NCI-H82 (cell line): ENCODE results near the gene BRF1.
A peak's percentile ranks its signal among the peaks of the same experiment; 100 is the strongest.

Experiments
- DNase-seq: peaks from one replicate; lab custom pipeline; 2025; lab: John Stamatoyannopoulos, UW

BRF1 gene

GRCh38 chr14:105173901-105174894 lies 126.6 kb downstream of the BRF1 start:
- no peak for DNase-seq

DNA sequence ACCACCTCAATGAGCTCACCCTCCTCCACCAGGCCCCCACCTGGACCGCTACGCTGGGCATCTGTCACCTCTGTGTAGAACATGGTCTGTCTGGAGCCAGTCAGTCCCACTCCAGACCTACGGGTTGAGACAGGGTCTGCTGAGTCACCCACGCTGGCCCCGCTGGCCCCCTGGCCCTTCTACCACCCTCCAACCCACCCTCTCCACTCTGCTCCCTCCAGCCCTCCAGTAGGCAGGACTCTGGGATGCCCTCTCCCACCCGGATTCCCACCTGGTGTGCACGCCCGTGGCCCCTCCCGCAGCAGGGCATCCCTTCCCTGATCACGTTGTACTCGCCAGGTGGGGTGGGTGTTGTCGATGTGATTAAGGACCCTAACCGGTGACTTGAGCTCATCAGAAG lies 127.7 kb downstream of the BRF1 start:
- DNase-seq = no peak

DNA sequence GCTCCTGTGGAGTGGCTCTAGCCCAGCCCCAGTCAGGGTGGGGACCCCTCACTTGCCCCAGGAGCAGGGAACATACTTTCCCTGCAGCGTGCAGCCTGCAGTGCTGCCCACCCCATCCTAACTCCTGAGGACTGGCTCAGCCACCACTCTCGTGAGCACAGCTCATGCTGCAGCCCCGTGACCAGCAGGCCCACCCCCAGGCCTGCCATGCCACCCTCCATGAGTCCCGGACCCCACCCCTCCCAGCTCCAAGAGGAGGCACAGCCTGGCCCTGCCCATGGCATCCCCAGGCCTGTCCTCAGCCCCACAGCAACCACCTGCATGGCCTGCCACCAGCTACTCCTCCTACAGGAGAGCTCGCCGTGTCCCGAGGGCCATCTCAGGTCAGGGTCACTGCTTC lies 128.3 kb downstream of the BRF1 start:
- DNase-seq = no peak

- DNase-seq = no peak
Observed at GRCh38 chr14:105171004-105171673, 129.7 kb downstream of the BRF1 start.

- DNase-seq = peak; percentile 14
Observed at GRCh38 chr14:105169776-105170655, 130.8 kb downstream of the BRF1 start.

GRCh38 chr14:105168979-105169507 lies 131.8 kb downstream of the BRF1 start:
- DNase-seq = peak; percentile 56

DNA sequence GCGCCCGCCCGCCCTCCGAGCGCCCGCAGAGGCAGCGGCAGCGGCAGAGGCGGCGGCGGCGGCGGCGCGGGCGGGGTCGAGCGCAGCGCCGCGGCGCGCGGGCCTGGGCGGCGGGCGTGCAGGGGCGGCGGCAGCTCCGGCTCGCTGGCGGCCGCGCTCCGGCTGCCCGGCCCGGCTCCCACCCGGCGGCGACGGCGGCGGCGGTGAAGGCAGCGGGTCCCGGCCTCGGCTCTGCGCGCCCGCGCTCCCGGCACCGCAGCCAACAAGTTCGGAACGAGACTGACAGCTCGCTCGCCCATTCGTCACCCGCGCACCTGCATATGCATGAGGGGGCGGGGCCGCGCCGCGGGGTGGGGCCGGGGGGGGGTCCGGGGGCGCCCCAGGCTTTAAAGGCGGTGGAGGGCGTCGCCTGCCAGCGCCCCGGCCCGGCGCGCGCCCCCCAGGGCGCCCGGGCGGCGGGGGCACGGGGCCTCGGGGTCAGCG lies 132.3 kb downstream of the BRF1 start, which contains the start of gene JAG2:
TSS of gene JAG2 (minus strand) at position 281 of the 483 bp plus-strand sequence. CDS start 356 bp downstream, outside the sequence.
- peak; percentile 68 for DNase-seq

GRCh38 chr14:105168093-105168420 lies 132.7 kb downstream of the BRF1 start:
- DNase-seq = no peak

DNA sequence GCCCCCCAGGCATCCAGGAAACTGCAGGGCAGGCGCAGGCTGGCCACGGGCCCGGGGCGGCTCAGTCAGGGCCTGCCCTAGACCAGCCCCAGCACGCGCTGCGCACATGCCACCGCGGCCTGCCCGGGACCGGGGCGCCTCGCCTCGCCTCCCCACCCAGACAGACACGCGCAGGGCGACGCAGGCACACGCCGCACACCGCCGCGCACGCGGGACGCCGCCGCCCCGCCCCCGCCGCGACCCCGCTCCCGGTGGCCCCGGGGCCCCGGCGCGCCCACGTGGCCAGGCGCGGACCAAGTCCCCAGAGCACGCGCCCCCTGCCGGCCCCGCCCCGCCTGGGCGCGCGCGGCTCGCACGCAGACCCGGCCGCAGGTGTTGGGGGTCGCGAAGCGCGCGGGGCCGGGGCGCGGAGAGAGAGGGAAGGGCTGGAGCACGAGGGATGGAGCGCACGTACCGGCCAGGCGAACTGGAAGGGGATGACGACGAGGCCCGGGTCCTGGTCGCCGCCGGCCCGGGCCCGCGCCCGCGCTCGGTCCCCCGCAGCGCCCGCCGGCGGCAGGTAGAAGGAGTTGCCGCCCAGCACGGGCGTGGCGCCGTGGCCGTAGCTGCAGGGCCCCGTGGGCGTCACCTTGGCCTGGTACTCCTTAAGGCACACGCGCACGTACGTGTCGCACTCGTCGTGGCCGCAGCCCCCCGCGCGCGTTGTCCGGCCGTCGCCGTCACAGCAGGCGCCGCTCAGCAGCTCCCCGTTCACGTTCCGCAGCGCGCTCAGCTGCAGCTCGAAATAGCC lies 133.3 kb downstream of the BRF1 start:
- DNase-seq = peak; percentile 42

- no peak for DNase-seq
Observed at GRCh38 chr14:105166571-105167302, 134.1 kb downstream of the BRF1 start.

DNA sequence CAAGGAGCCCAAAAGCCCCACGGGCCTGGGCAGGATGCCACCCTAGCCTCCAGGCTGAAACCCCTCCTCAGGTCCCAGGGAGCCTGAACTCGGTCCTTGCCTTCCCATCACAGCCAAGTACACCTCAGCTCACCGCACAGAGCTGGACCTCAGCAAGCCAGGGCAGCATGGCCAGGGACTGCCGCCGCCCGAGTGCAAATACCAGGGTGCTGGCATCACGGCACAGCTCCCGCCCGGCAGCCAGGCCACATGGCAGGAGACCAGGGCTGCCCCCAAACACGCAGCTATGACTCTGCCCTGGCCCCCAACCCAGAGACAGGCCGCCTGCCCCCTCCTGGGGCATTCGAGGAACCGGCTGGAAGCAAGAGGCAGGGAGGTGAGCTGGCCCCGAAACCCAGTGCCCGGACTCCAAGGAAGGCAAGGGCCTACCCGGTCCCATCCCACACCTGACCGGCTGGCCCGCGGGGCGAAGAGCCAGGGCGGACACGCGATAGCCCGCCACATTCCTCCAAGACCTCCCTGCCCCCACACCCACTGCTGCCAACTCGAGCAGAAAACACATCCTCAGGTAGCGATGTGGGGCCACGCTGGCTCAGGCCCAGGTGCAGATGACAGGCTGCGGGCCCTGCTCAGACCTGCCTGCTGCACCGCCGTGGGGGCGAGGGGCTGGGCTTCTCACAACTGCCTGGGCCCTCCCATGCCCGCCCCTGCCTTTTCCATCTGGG lies 134.9 kb downstream of the BRF1 start:
- no peak for DNase-seq

- DNase-seq = no peak
Observed at GRCh38 chr14:105165134-105165704, 135.6 kb downstream of the BRF1 start.

GRCh38 chr14:105163040-105163742 lies 137.6 kb downstream of the BRF1 start:
- no peak for DNase-seq

DNA sequence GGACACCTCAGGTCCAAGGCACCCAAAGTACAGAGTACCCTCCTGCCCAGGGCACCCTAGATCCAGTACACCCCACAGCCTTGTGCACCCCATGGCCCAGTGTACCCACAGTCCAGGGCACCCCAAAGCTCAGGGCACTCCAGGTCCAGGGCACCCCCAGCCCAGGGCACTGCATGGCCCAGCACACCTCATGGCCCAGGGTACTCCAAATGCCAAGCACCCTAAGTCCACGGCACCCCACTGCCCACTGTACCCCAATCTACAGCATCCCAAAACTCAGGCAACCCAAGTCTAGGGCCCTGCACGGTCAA lies 138.2 kb downstream of the BRF1 start:
- no peak for DNase-seq

DNA sequence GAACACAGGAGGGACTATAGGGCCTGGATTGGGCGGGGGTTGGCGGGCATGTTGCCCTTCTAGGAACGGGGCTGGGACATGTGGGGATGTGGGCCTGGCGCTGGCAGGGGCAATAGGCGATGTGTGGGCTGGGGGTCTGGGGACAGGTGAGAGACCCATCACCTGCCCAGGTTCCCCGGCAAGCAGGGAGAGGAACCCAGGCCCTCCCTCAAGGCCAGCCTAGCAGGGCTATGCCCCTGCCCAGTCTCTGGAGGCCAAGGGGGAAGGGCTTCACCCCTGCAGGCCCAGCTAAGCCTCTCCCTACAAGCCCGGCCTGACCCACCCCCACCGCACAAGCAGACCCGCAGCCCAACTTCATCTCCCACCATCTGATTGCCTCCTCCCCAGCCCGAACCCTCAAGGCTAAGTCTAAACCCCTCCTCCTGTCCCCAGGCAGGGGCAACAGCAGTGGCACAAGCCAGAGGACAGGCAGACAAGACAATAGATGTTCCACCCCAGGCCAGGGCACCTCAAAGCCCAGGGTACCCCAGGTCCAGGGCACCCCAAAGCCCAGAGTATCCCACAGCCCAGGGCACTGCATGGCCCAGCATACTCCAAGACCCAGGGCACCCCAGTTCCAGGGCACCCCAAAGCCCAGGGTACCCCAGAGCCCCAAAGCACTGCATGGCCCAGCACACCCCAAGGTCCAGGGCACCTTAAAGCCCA lies 138.7 kb downstream of the BRF1 start:
- DNase-seq = no peak

DNA sequence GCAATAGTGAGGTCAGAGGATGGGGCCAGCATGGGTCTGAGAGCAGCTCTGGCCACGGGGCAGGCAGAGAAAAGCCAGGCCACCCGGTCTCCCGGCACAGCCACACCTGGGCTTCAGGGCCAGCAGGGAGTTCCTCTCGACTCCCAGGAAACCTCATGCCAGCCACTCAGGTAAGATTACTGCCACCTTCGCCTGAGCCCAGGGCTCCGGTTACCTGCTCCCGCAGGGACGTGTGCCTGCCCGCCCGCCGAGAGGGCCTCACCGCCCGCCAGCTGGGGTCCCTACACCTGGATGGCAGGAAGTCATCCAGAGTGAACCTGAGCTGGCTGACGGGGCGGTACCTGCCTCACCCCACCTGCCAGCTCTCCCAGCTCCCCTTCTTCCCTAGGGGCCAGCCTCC lies 139.5 kb downstream of the BRF1 start:
- no peak for DNase-seq

DNA sequence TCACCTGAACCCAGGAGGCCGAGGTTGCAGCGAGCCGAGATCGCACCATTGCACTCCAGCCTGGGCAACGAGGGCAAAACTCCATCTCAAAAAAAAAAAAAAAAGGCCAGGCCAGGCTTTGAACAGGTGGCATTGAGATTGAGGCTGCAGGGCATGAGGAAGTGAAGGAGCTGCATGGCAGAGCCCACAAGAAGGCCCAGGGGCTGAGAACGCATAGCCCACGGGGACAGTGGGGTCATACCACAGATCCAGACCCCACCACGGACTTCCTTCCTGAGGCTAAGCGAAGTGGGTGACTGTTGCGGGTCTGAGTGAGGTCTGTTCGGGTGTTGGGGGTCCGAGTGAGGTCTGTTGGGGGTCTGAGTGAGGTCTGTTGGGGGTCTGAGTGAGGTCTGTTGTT lies 140.0 kb downstream of the BRF1 start:
- no peak for DNase-seq

DNA sequence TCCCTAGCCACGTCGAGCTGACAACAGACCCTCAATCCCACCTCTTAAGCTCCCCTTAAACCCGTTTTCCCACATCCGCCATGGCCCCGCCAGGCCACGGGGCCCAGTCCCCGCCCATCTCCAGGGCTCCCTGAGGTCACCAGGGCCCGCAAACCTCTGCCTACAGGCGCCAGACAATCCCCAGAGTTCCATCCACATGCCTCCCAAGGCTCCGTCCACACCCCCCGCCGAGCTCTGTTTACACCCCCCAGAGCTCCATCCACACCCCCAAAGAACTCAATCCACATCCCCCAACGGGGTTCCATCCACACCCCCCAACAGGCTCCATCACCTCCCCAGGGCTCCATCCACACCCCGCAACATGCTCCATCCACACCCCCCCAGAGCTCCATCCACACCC lies 141.5 kb downstream of the BRF1 start:
- DNase-seq = peak; percentile 7
